K562 (cell line): ENCODE data around the gene ESR2. TPM values are rescaled to one million over a fixed set of nuclear protein-coding genes. Genes with fewer than 3 reads are reported as not detected.

Experiments used
- ASH1L ChIP-seq: fragments of 450-650 bp; IDR thresholded peaks from 2 replicates; pipeline ENCODE4 v1.6.1; 2018; ENCODE audit warnings: borderline replicate concordance, mild to moderate bottlenecking, low read depth; ENCODE audit not compliant: partially characterized antibody
- CHD4 ChIP-seq: fragments of 200-600 bp; sonication (generic); IDR thresholded peaks from 3 replicates; pipeline ENCODE4 v1.6.1; 2012; ENCODE audit warnings: low read depth, mild to moderate bottlenecking, mixed read lengths, low read length, inconsistent platforms; ENCODE audit not compliant: insufficient read depth, insufficient replicate concordance, poor library complexity, severe bottlenecking
- E2F3 ChIP-seq: fragments of 250-450 bp; sonication (Bioruptor Pico); IDR thresholded peaks from 2 replicates; pipeline ENCODE4 v1.4.0; 2020; ENCODE audit warnings: mild to moderate bottlenecking
- GTF2A2 ChIP-seq: IDR thresholded peaks from 2 replicates; pipeline ENCODE4 v1.6.1; 2016; ENCODE audit warnings: mild to moderate bottlenecking, missing genetic modification characterization, missing compliant biosample characterization
- ZFPM2 ChIP-seq: fragments of 250-450 bp; sonication (Bioruptor Pico); IDR thresholded peaks from 2 replicates; pipeline ENCODE4 v1.5.1; 2022; ENCODE audit warnings: mild to moderate bottlenecking
- polyA plus RNA-seq, 8 experiments: library from polyadenylated mRNA; depleted of rRNA in 4 of 8; stranded (reverse) in 5 of 8; unstranded in 3 of 8; fragments of >200 nt; fragmentation: Nextera tagmentation in 2 of 8; fragmentation: Illumina TruSeq in 1 of 8; extraction: Ambion mirVana in 2 of 8; extraction: Trizol in 1 of 8; gene quantifications; 2 replicates each; pipeline versions ENCODE4 v1.2.1 to v1.2.3, GENCODE V29; 2011 to 2014; ENCODE audit warnings: inconsistent platforms in 1 of 8, missing spikeins in 1 of 8
- total RNA-seq, 7 experiments: library from RNA; depleted of rRNA in 6 of 7; stranded (reverse); fragments of >200 nt in 6 of 7; fragmentation: Illumina TruSeq in 2 of 7; extraction: Trizol in 2 of 7; gene quantifications; 2 replicates each; pipeline versions ENCODE4 v1.2.1 to v1.2.3, GENCODE V29; 2011 to 2021; ENCODE audit warnings: low replicate concordance in 1 of 7
- TF ChIP-seq, protein P1 (sequence below): fragments of 450-650 bp; IDR thresholded peaks from 2 replicates; pipeline ENCODE4 v1.6.1; 2016; ENCODE audit warnings: mild to moderate bottlenecking
- TF ChIP-seq, protein P2 (sequence below): fragments of 250-450 bp; sonication (Bioruptor Pico); IDR thresholded peaks from 2 replicates; pipeline ENCODE4 v1.8.0; 2022; ENCODE audit warnings: moderate library complexity, mild to moderate bottlenecking, inconsistent platforms
- TF ChIP-seq, protein P3 (sequence below): sonication (generic); formaldehyde crosslinking; IDR thresholded peaks from 2 replicates; pipeline ENCODE4 v1.5.0; 2020; ENCODE audit warnings: missing genetic modification reagents
- TF ChIP-seq, protein P4 (sequence below): sonication (generic); formaldehyde crosslinking; IDR thresholded peaks from 2 replicates; pipeline ENCODE4 v1.8.0; 2023; ENCODE audit warnings: missing genetic modification reagents, mild to moderate bottlenecking, borderline replicate concordance

The ESR2 gene
- total and polyA plus RNA-seq, 9 of the 15 experiments (the other 6 are each of a cell fraction or from before 2014, with no cell fraction given), result 0.07 to 3.8 (median 2.0) TPM

DNA sequence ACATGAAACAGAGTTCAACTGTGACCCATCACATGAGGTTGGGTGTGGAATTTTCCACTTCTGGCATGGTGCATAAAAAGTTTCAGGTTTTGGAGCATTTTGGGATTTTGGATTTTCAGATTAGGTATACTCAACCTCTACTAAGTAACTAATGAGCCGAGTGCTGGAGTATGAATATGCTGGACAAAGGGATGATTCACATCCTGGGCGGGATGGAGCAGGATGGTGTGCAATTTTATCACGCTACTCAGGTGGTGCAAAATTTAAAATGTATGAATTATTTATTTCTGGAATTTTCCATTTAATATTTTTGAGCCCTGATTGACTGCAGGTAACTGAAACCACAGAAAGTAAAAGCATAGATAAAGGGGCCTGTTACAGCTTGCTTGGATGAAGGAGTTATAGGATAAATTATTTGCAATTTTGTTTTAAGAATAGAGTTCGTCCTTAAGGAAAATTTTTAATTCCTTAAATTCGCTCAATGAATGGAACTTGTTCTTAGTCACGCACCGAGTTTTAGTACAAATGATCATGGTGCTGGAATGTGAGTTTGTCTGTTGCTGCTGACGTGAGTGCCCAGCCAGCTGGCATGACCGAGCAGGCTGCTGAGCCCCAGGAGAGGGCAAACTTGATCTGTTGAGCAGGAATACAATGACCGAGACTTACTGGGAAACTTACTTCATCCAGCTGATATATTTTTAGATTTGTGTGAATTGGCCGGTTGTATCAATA is 176.3 kb downstream of the ESR2 start (continued):
- TF ChIP-seq ASH1L (no peak), ZFPM2 (no peak), CHD4 (no peak), GTF2A2 (no peak), E2F3 (CRISPR knock-in tag) (no peak)
- TF ChIP-seq, protein P1, sequence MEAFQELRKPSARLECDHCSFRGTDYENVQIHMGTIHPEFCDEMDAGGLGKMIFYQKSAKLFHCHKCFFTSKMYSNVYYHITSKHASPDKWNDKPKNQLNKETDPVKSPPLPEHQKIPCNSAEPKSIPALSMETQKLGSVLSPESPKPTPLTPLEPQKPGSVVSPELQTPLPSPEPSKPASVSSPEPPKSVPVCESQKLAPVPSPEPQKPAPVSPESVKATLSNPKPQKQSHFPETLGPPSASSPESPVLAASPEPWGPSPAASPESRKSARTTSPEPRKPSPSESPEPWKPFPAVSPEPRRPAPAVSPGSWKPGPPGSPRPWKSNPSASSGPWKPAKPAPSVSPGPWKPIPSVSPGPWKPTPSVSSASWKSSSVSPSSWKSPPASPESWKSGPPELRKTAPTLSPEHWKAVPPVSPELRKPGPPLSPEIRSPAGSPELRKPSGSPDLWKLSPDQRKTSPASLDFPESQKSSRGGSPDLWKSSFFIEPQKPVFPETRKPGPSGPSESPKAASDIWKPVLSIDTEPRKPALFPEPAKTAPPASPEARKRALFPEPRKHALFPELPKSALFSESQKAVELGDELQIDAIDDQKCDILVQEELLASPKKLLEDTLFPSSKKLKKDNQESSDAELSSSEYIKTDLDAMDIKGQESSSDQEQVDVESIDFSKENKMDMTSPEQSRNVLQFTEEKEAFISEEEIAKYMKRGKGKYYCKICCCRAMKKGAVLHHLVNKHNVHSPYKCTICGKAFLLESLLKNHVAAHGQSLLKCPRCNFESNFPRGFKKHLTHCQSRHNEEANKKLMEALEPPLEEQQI, result no peak
- TF ChIP-seq, protein P2, sequence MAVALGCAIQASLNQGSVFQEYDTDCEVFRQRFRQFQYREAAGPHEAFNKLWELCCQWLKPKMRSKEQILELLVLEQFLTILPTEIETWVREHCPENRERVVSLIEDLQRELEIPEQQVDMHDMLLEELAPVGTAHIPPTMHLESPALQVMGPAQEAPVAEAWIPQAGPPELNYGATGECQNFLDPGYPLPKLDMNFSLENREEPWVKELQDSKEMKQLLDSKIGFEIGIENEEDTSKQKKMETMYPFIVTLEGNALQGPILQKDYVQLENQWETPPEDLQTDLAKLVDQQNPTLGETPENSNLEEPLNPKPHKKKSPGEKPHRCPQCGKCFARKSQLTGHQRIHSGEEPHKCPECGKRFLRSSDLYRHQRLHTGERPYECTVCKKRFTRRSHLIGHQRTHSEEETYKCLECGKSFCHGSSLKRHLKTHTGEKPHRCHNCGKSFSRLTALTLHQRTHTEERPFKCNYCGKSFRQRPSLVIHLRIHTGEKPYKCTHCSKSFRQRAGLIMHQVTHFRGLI (CRISPR knock-in tag), result no peak
- TF ChIP-seq, protein P3, sequence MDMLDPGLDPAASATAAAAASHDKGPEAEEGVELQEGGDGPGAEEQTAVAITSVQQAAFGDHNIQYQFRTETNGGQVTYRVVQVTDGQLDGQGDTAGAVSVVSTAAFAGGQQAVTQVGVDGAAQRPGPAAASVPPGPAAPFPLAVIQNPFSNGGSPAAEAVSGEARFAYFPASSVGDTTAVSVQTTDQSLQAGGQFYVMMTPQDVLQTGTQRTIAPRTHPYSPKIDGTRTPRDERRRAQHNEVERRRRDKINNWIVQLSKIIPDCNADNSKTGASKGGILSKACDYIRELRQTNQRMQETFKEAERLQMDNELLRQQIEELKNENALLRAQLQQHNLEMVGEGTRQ (CRISPR knock-in tag), result no peak
- TF ChIP-seq, protein P4, sequence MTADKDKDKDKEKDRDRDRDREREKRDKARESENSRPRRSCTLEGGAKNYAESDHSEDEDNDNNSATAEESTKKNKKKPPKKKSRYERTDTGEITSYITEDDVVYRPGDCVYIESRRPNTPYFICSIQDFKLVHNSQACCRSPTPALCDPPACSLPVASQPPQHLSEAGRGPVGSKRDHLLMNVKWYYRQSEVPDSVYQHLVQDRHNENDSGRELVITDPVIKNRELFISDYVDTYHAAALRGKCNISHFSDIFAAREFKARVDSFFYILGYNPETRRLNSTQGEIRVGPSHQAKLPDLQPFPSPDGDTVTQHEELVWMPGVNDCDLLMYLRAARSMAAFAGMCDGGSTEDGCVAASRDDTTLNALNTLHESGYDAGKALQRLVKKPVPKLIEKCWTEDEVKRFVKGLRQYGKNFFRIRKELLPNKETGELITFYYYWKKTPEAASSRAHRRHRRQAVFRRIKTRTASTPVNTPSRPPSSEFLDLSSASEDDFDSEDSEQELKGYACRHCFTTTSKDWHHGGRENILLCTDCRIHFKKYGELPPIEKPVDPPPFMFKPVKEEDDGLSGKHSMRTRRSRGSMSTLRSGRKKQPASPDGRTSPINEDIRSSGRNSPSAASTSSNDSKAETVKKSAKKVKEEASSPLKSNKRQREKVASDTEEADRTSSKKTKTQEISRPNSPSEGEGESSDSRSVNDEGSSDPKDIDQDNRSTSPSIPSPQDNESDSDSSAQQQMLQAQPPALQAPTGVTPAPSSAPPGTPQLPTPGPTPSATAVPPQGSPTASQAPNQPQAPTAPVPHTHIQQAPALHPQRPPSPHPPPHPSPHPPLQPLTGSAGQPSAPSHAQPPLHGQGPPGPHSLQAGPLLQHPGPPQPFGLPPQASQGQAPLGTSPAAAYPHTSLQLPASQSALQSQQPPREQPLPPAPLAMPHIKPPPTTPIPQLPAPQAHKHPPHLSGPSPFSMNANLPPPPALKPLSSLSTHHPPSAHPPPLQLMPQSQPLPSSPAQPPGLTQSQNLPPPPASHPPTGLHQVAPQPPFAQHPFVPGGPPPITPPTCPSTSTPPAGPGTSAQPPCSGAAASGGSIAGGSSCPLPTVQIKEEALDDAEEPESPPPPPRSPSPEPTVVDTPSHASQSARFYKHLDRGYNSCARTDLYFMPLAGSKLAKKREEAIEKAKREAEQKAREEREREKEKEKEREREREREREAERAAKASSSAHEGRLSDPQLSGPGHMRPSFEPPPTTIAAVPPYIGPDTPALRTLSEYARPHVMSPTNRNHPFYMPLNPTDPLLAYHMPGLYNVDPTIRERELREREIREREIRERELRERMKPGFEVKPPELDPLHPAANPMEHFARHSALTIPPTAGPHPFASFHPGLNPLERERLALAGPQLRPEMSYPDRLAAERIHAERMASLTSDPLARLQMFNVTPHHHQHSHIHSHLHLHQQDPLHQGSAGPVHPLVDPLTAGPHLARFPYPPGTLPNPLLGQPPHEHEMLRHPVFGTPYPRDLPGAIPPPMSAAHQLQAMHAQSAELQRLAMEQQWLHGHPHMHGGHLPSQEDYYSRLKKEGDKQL (CRISPR knock-in tag), result no peak
